OCI-LY1 (cell line): Measurements from ENCODE around the gene PRSS56.

Source experiments
- EZH2 ChIP-seq: fragments of 200-600 bp; sonication (generic), shearing (Covaris generic); IDR thresholded peaks from 2 replicates; pipeline ENCODE4 v1.8.0; 2017; ENCODE audit warnings: borderline replicate concordance, mixed run types, mild to moderate bottlenecking, antibody characterized with exemption, low read length, moderate library complexity, mixed read lengths
- TF ChIP-seq, protein P1 (sequence below): fragments of 200-600 bp; sonication (generic), shearing (Covaris generic); IDR thresholded peaks from 2 replicates; pipeline ENCODE4 v1.5.1; 2017; ENCODE audit warnings: mild to moderate bottlenecking, antibody characterized with exemption, low read length, moderate library complexity, mixed read lengths

DNA sequence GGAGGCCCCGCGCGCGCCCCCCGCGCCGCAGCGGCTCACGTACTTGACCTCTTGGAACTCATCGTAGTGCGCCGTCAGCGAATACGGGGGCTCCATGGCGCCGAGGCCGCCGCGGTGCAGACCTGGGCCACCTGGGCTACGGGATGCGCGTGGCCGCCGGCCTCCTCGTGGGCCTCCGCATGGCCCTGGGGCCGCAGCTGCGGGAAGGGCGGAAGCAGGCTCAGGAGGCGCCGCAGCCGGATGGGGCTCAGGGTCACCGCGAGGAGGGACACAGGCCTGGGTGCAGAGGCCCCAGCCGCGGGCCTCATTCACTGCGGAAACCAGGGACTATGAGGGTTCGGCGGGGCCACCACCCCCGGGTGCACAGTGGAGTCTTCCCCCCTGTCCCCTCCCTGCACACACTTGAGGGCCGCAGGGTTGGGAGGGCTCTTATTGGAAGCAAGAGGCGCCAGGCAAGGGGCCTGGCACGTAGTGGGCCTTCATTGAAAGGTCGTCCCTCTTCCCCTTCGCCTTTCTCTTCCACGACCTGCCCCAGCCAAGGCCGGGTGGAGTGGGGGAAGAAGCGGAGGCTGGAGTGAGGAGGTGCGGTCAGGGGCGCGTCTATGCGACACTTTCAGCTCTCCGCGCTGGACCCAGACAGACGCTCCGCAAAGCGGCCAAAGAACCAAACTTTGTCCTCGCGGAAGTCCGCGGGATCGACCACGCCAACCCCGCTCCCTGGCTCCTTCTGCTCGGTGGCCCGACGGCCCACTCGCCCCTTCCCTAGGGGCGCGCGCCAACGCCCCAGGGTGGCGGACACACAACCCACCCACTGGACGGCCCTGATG lies 33.4 kb upstream of the PRSS56 start:
- TF ChIP-seq, protein P1, sequence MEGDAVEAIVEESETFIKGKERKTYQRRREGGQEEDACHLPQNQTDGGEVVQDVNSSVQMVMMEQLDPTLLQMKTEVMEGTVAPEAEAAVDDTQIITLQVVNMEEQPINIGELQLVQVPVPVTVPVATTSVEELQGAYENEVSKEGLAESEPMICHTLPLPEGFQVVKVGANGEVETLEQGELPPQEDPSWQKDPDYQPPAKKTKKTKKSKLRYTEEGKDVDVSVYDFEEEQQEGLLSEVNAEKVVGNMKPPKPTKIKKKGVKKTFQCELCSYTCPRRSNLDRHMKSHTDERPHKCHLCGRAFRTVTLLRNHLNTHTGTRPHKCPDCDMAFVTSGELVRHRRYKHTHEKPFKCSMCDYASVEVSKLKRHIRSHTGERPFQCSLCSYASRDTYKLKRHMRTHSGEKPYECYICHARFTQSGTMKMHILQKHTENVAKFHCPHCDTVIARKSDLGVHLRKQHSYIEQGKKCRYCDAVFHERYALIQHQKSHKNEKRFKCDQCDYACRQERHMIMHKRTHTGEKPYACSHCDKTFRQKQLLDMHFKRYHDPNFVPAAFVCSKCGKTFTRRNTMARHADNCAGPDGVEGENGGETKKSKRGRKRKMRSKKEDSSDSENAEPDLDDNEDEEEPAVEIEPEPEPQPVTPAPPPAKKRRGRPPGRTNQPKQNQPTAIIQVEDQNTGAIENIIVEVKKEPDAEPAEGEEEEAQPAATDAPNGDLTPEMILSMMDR, result no peak
- no peak for TF ChIP-seq EZH2
